ENCODE data around the gene DOK6. TPM values are rescaled to one million over a fixed set of nuclear protein-coding genes. Genes with fewer than 3 reads are reported as not detected.
A peak's percentile ranks its signal among the peaks of the same experiment; 100 is the strongest.
"Not testable (repeated sequence)": the region's sequence is repeated elsewhere in the genome, so short reads cannot be mapped to it uniquely, and the experiment has no call there.

Gene DOK6
- total RNA-seq, 1 donor = 2.1 TPM

- TF ChIP-seq CTCF (IDR thresholded peaks at IDR 0.05; ENCODE audit: insufficient read depth, low read length) = no peak
- H3K4me3 ChIP-seq (ENCODE audit: low read depth, low read length) = no peak overlapping the region
Observed at GRCh38 chr18:69844656-69845055, 444.0 kb downstream of the DOK6 start.

GRCh38 chr18:69845593-69846506 lies 445.2 kb downstream of the DOK6 start:
- peak; percentile 66 for DNase-seq (ENCODE audit: low read depth)
- TF ChIP-seq CTCF (IDR thresholded peaks at IDR 0.05; ENCODE audit: insufficient read depth, low read length) = no peak
- no peak overlapping the region for H3K4me3 ChIP-seq (ENCODE audit: low read depth, low read length)

More at GRCh38 chr18:69844656-69845055, 444.0 kb downstream of the DOK6 start:
- DNase-seq (ENCODE audit: low read depth) = no peak

GRCh38 chr18:69853051-69853450 lies 452.4 kb downstream of the DOK6 start:
- no peak for TF ChIP-seq CTCF (IDR thresholded peaks at IDR 0.05; ENCODE audit: insufficient read depth, low read length)
- DNase-seq (ENCODE audit: low read depth) = no peak
- no peak overlapping the region for H3K4me3 ChIP-seq (ENCODE audit: low read depth, low read length)

- H3K4me3 ChIP-seq (ENCODE audit: low read depth, low read length) = no peak overlapping the region
- no peak for DNase-seq (ENCODE audit: low read depth)
- TF ChIP-seq CTCF (IDR thresholded peaks at IDR 0.05; ENCODE audit: insufficient read depth, low read length) = no peak
Observed at GRCh38 chr18:69854455-69854854, 453.8 kb downstream of the DOK6 start.

- no peak overlapping the region for H3K4me3 ChIP-seq (ENCODE audit: low read depth, low read length)
- DNase-seq (ENCODE audit: low read depth) = no peak
- TF ChIP-seq CTCF (IDR thresholded peaks at IDR 0.05; ENCODE audit: insufficient read depth, low read length) = no peak
Observed at GRCh38 chr18:69858897-69859296, 458.2 kb downstream of the DOK6 start.

GRCh38 chr18:69864802-69865201 lies 464.1 kb downstream of the DOK6 start:
- not testable (repeated sequence) for DNase-seq (ENCODE audit: low read depth); H3K4me3 ChIP-seq (ENCODE audit: low read depth, low read length)

GRCh38 chr18:69865776-69866175 lies 465.1 kb downstream of the DOK6 start:
- H3K4me3 ChIP-seq (ENCODE audit: low read depth, low read length) = no peak overlapping the region
- no peak for TF ChIP-seq CTCF (IDR thresholded peaks at IDR 0.05; ENCODE audit: insufficient read depth, low read length)
- DNase-seq (ENCODE audit: low read depth) = peak; percentile 30

Data from fibroblast of the aortic adventitia (primary cell).